Measurements from ENCODE around the gene GALC.

The GALC gene

DNA sequence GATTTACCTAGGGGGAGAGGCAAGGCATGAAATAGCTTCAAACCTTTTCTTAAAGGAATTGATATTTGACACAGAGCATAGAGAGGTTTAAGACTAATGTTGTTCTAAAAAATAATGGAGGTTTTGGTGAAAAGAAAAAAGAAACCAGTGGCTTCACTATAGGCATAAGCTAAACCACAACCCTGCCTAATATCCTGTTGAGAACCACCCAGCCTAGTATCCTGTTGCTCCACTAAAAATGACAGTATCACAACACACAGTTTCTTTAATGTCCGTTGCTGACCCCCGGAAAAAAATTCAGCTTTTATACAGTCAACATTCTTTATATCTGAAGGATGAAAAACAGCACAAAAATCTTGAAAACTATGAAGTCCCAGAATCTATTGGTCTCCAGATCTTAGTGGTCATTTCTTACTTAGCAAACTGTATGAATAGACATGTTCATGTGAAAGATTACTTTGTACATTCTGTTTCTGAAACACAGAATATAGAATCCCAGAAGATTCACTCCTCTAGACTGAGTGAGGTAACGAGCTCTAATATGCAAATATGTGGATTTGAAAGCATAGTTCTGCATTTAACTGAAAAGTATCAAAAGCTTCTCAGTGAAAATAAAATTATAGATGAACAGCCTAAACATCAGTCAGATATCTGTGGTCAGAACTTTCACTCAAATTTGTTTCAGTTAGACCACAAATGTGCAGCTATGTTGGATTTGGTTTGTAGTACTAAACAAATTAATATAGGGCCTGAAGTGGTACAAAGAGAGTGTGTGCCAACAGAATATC lies 40.5 kb downstream of the GALC start:
- no peak for DNase-seq

DNA sequence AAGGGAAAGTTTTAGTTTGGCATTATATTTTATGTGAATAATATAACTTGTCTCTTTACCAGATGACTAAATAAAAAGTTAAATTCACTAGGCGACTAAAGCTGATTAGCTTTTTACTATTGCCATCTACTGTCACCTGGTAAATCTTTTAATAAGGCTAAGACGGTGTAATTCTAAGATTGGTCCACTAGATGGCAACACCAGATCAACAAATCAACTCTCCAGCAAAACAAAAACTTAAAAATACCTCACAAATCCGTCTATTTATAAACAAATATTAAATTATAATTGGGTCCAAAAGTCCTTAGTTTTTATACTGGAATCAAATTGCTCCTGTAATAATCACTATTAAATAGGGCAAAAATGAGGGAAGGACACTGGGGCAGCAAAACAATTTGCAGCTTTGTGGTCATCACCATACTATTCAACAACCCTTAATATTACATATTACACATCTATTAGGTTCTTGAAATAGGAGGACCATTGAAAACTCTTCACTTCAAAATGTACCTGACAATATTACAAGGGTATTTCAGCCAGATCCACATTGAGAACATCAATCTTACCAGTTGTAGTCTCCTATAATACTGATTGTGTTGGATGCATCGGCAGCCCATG lies 47.9 kb downstream of the GALC start:
- DNase-seq = no peak

DNA sequence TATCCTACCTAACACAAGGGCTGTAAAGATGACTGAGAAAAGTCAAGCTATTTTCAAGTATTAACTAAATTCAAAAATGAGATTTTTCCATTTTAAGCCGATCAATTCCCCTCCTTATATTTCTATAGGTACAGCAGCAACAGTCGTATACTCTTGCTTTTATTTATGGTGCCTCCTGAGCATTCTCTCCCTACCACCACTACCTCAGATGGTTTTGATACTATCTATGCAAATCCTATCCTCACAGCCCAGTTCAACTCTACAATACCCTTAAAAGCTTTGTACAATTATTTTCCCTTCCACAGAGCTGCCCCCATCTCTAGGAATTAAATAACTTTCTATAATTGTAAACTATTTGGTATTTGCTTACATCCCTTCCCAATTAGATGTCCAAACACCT lies 52.1 kb downstream of the GALC start:
- no peak for DNase-seq

DNA sequence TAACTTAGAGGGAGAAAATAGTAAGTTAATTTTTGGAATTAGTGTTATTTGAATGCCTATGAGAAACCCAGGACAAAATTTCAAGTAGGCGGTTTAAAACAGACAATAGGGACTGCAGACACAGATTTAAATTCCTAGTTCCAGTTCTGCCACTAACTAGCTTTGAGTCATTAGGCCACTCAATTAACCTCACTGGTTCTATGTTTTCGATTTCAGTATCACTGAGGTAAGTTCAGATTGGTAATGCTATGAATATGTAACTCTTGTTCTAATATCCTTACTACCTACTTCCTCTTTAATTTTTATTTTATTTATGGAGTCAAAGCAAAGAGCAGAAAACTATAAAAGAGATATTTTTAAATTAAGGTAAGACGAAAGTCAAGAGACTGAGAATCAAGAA lies 52.6 kb downstream of the GALC start:
- no peak for DNase-seq

DNA sequence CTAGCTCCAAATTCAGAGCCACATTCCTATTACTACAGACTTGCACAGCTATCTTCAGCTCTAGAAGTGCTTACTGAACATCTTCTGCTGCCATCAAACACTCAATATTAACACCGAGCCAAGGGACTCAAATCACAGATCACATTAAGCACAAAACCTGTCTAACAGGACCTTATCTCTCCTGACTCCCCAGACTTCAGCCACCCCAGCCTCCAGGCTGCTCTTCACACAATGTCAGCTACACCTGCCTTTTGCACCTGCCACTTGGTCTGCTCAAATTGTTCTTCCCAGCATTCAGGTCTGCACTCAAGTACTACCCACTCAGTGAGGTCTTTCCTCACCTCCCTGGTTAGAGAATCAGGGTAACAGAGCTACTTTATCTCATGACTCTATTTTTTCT lies 57.1 kb downstream of the GALC start:
- no peak for DNase-seq

DNA sequence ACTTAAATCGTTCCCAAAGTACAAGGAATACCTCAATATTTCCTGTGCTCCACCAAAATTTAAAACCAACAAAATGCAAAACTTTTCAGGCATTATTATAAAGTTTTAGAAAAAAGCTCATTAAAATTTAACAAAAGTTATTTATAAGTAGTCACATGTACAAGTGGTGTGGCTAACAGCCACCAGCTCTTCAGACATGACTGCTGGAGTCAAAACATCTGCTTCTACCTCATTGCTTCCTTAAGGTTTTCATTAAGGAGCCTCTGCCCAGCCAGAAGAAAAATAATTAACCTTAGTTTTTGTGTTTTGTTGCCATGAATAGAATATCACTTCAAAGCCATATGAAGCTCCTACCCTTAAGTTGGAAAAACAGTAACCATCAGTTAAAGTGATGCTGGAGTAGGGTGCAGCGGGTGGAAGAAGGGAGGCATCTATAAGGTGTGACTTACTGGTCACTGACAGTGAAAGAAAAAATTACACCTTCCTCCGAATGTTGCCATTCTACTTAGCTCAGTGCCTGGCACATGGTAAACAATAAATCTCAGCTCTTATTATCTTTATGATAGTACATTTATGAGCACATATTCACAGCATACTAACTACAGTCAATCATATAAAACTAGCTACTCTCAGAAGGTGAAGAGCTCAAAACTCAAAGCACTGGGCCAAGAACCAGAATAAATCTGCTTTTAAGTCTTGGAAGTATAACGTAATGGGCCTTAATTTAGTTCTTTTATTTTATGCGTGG lies 57.7 kb downstream of the GALC start:
- no peak for DNase-seq

DNA sequence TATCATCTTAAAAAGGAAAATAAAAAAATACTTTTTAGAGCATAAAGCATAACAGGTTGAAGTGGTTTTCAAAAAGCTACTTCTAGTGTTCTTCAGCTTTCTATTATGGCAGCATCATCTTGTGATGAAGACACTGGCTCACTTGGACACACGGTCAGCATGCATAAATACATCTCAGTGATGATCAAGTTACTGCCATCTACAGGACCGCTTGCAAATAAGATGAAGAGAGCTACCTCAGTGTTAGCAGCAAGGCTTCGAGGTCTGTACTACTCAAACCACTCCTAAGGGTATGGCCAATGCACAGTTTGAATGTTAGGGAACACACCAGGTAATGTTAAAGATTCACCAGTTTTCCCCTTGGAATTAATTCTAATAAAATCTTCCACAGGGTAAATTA lies 58.8 kb downstream of the GALC start:
- no peak for DNase-seq

DNA sequence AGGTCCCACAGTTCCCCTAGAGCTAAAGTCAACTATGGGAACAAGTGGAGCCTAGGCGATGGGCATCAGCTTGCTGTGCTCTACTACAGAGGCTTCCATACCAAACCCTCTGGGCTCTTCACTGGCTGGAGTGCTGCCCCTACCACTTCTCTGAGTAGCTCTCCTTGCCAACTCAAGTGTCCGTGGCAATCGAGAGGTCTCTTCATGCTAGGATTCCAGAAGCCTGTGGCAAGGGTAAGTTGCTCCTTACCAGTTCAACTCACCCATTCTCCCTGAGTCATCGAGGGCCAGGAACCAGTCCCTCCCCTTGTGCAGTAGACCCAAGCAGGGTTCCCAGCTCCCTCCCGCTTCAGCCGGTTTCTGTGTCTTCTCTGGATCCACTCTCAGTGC lies 76.1 kb downstream of the GALC start:
- no peak for DNase-seq

DNA sequence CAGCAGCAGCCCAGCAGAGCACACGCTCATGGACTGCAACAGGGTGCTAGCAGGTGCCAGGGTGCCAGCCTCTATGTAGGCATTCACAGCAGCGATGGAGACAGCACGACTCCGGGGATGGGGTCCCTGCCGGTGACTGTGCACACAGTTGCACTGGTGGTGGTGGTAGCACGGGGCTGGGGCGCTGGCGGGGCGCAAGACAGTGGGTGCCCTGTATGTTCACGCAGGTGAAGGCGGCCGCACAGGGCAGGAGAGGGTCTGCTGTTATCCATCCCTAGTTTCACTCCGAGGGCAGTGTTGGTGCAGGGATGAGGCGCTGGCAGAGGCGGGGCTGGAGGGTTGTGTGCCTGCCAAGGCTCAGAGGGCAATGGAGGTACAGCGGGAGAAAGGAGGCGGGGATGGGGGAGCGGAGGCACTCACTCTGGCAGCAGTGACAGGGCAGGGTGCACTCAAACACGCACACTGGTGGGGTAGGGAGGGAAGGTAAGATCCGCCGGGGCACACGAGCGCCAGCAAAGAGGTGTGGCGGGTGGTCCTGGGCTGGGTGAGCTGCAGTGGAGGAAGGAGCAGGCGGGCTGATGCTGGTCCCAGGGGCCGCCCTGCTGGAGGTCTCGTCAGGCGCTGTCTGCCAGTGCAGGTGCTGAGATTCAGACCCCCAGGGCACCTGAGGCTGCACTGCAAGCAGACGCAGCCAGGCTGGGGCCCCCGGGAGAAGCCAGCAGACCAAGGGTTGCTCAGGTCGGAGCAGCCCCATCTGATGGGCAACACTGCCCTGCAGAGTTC lies 76.7 kb downstream of the GALC start:
- no peak for DNase-seq

DNA sequence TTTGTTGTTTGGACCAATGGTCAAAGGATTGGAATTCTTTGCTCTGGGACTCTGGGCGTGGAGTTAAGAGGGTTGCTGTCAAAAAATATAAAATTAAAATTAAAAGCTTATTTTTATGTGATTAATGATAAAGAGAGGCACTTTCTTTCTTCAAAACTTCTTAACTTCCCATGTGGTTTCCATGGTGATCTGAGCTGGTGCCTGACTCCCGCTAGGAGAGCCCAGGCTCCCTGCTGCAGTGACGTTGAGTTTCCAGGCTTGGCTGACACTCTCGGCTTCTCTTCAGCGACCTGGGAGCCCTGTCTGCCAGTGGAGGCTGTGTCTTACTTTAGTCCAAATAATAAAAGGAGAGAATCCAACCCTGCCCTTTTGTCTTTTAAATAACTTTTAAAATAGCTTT lies 84.4 kb downstream of the GALC start:
- DNase-seq = no peak

DNA sequence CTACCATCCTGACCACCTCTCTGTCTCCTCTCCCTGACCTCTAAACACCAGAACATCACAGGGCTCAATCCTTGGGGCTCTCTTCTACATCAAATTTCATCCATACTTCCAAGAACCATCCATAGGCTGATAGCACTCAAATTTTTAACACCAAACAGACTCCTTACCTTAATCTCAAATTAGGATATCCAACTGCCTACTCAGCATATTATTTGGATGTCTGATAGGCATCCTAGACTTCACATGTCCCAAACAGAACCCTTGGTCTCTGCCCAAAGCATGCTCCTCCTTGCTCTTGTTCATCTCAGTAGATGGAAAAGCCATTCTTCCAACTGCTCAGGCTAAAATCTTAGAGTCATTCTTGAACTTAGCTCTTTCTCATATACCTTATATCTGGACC lies 91.3 kb downstream of the GALC start:
- no peak for DNase-seq

DNA sequence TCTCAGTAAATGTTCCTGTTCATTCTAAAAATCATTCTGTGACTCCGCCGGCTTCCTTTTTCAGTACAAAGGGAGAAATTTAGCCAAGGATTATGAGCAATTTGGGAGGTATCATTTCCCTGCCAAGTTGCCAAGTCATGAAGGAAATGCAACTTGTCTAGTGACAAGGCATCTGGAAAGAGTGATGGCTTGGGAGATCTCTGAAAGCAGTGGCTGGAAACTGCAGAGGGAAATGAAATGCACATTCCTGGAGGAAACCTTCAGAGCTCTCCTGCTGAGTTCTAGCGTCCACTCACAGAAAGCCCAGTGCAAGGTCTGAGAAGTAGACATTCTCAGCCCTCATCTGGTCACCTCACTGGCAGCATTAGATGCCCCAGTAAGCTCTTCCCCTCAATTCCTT lies 91.7 kb downstream of the GALC start:
- DNase-seq = no peak

DNA sequence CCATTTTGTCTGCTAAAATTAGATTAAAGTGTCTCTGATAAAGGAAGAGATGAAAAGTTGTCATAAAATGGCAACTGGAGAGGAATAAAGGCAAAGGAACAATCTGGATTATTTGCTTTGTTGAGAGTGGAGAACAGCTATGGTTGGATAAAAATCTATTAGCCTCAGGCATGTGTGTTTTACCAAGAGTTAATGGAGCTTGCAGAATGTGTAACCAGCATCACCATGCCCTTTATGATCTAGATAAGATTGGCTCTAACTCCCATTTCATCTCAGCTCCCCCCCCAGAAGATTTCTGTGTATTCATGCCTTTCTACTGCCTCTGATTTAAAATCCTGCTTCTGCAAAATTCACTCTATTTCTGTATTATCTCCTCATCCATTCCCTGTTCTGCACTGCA lies 93.8 kb downstream of the GALC start:
- DNase-seq = no peak

DNA sequence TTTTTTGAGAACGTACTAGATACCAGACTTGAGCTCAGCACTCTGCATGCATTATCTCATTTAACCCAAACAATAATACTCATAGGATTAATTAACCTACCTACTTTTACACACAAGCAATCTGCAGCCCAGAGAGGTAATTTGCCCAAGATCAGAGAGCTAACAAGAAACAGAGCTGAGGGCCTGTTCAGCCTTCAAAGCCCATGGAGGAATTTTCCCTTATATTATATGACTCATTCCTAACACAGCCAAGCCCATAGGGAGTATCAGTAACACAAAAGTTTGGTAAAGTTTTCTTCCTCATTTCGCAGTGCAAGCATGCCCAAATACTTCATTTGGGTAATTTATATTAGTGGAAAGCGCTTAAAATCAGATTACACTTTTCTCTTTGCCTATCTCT lies 94.7 kb downstream of the GALC start:
- no peak for DNase-seq

DNA sequence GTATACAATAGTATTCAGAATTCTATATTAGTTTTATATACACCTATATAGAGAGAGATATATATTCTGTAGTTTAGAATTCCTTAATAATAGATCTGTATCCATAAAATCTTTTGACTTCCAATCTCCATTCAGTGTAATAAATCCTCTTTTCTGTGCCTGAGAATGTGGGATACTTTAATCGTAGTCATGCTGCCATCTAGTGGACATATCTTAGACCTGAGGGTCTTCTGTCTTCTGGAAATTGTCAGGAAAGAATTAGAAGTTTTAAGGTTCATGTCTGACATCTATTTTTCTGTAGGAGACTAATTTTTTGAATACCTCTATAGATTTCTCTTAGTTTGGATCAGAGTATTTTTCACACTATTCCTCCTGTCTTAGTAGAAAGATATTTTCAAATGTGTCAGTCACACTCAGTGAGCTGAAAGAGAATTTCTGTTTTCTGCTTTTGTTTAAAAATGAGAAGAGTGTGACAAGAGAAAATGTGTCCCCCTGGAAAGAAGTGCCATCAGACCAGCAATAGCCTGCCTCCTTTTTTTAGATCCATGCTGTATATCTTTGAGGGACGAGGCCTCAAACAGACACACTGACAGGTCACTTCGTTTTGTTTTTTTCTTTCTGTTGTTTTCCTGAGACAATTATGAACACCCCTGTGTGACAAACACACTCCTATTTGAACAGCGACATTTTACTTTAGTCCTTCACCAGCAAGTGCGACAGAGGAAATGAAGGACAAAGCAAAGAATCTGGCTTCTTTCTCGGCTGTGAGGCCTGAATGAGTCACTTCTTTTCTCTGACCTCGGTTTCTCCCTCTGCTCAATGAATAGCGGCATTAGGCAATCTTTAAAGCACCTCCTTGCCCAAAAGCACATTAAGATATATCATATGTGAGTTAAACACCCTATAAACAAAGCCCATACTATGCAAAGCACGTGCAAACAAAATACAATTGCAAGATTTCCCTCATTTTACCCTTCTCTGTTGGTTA lies 96.3 kb downstream of the GALC start:
- no peak for DNase-seq

DNA sequence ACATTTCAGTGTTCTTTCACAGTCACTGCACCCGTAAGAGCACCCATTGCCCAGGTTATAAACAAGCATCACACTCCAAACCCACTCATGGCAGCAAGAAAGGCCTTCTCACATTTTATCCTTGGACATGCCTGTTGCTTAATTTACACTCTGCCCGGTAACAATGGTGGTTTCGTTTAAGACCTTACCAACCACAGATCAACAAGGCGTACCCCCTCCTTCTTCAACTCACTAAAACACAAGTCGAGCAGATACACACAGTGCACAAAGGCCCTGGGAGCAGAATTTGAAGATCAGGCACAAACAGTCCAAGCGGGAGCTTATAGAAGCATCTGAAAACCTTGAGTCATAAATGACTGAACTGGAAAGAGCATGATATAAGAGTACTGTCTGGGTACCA lies 98.1 kb downstream of the GALC start:
- no peak for DNase-seq

DNA sequence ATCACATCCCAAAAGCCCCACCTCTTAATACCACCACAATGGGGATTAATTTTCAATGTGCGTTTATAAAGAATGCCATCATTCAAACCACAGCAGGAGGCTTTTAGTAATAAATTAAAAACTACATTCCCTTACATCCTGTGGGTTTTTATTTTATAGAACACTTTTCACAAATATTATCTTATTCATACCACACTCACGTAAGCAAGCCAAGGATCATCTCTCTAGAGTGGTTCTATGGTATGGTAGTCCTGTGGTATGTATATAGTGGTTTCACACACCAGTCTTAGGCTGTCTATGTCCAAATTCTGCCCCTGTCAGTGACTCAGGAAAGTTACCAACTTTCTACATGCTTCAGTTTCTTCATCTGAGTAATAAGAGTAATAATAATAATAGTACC lies 100.2 kb downstream of the GALC start:
- no peak for DNase-seq

DNA sequence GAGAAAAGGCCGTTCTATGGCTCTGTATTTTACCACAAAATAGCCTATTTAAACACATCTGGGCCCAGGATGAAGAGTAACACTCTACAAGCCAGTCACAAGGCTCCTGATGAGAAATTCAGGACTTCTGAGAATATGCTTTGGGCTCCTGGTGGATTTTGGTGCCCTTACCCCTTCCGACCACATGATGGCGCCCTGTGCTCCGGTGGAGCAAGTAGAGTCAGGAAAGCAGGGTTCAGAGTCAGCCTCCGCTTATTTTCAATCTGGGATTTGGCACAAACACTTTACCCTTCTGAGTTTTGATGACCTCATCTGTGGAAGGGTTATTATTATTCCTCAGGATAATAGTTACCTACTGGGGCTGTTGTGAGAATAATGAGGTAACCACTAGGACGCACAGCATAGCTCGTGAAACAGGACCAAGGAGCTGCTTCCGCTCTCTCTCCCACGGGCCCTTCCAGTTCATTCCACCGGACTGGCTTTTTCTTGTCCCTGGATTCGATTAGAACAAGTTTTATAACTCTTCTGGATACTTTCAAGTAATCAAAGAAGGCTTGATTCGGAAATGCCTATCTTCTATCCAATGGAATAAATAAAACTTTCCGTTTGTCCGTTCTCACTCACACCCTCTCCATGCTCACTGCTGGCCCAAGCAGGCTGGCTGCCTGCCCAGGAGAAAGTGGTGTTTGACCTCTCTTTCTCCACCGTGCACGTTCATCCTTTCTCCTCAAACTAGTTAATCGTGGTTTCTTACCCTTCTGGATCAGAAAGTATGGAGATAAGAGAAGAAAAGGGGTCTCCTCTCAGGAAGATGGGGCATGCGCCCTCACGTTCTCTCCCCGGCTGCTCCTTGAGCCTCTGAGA lies 104.6 kb downstream of the GALC start:
- DNase-seq = peak; percentile 53 to 54

DNA sequence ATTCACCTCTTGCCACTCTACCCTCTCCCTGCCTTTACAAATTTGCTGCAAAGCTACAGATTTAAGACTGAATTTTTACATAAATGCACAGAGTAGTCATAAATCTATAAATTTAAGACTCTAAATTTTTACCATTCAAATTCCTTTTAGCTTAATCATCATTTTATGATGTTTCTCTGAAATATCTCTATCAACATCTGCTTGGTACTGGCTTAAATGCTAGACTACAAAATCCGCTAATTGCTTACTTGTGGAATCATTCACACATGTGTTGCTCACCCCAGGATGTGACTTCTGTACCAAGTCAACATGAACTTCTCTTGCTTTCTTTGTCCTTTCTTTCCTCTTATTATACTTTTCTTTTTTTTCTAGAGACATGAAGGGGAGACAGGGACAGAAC lies 109.2 kb downstream of the GALC start:
- DNase-seq = no peak

Data from activated T-cell treated with anti-CD3 and anti-CD28 coated beads, Interleukin-2, amount 50 U/mL, for 48 hours (primary cell).